Endothelial cell of umbilical vein (primary cell): ENCODE data around the gene RGL3.

ENCODE experiments used
- CTCF ChIP-seq, 2 donors: IDR thresholded peaks; 1 replicate in 1 of 2; 2 replicates in 1 of 2; pipeline ENCODE4 v1.5.1; 2011; ENCODE audit warnings: low read length in 2 of 2, mild to moderate bottlenecking in 2 of 2, moderate library complexity in 2 of 2, control low read depth in 1 of 2, inconsistent platforms in 1 of 2, low read depth in 1 of 2; ENCODE audit not compliant: insufficient read depth in 1 of 2; ENCODE audit errors: extremely low read depth in 1 of 2
- POLR2A ChIP-seq: IDR thresholded peaks from 2 replicates; pipeline ENCODE4 v1.6.1; 2012; ENCODE audit warnings: low read depth, mild to moderate bottlenecking, control low read depth, low read length
- TF ChIP-seq, protein P1 (sequence below): IDR thresholded peaks from 2 replicates; pipeline ENCODE4 v1.6.1; 2011; ENCODE audit not compliant: insufficient read depth, insufficient read length

DNA sequence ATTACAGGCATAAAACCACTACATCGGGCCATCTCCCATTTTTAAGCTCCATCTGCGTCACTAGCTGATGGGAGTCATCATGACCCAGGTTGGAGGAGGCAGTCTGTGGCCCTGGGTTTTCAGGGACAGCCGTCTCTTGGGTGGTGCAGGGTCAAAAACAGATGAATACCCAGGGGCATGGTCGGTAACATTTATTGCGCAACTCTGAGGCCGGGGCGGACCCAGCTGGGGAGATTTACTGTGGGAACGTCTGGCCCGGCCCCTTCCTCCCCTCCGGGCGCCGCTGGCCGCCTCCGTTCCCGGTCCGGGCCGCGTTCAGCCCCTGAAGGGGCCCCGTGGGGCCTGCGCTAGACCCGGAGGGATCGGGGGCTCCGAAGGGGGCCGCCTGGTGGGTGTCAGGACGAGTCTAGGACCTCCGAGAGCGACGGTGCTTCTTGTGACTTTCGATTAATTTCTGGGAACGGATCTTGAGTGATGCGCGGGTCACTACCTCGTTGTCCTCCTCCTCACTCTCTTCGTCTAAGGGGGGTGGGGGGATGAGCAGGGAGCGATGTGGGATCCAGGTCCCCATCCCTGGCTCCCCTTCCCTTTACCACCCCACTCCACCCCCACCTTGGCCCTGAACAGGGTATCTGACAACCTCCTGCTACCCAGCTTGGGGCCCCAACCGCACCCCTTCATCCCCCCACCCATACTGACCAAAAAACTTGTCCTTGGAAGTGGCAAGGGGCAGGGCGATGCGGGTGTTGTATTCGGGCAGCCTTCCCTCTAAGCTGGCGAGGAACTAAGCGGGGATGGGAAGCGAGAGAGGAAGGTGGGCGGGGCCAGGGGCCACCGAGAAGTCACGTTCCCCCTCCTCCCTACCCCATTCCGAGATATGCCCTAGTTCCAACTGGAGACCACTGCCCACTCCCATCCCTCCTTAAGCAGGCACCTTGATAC is 1.6 kb upstream of the RGL3 start:
- TF ChIP-seq CTCF (IDR thresholded peaks at IDR 0.05; ENCODE audit: extremely low read depth in 1 of 2, insufficient read depth in 1 of 2, low read depth in 1 of 2, low read length in 2 of 2) (no peak), POLR2A (no peak)
- TF ChIP-seq, protein P1, sequence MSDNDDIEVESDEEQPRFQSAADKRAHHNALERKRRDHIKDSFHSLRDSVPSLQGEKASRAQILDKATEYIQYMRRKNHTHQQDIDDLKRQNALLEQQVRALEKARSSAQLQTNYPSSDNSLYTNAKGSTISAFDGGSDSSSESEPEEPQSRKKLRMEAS = no peak
